Trophoblast cell (in vitro differentiated cells and primary cell): ENCODE results near the gene ACLY.
A peak's percentile ranks its signal among the peaks of the same experiment; 100 is the strongest.

ENCODE experiments used
- DNase-seq, 2 donors: peaks; one replicate each; pipeline ENCODE4 v3.0.0-alpha.2; 2016
- H2AFZ ChIP-seq: 2 replicates; pipeline ENCODE4 v1.6.1; 2013; ENCODE audit warnings: low read length, moderate library complexity, mild to moderate bottlenecking; ENCODE audit not compliant: insufficient read depth, poor library complexity
- H2AK5ac ChIP-seq: 2 replicates; pipeline ENCODE4 v1.6.1; 2013; ENCODE audit warnings: mild to moderate bottlenecking, low read length
- H2BK120ac ChIP-seq: 2 replicates; pipeline ENCODE4 v1.6.1; 2013; ENCODE audit warnings: low read length, mild to moderate bottlenecking, moderate library complexity; ENCODE audit not compliant: insufficient read depth, poor library complexity
- H2BK12ac ChIP-seq: 2 replicates; pipeline ENCODE4 v1.6.1; 2013; ENCODE audit warnings: mild to moderate bottlenecking, low read length, moderate library complexity
- H2BK5ac ChIP-seq: 2 replicates; pipeline ENCODE4 v1.6.1; 2013; ENCODE audit warnings: low read length, low read depth, moderate library complexity, mild to moderate bottlenecking; ENCODE audit not compliant: poor library complexity
- H3K14ac ChIP-seq: 2 replicates; pipeline ENCODE4 v1.6.1; 2013; ENCODE audit warnings: mild to moderate bottlenecking, low read length
- H3K18ac ChIP-seq: 2 replicates; pipeline ENCODE4 v1.6.1; 2013; ENCODE audit warnings: mild to moderate bottlenecking, low read length
- H3K23ac ChIP-seq: 2 replicates; pipeline ENCODE4 v1.6.1; 2013; ENCODE audit warnings: low read length
- H3K27ac ChIP-seq: 2 replicates; pipeline ENCODE4 v1.5.1; 2013; ENCODE audit warnings: low read depth, mild to moderate bottlenecking, inconsistent platforms, low read length, moderate library complexity
- H3K27me3 ChIP-seq: 2 replicates; pipeline ENCODE4 v1.6.1; 2013; ENCODE audit warnings: inconsistent platforms, mild to moderate bottlenecking, low read length, moderate library complexity; ENCODE audit not compliant: insufficient read depth
- H3K36me3 ChIP-seq, 2 experiments: 1 replicate in 1 of 2; 2 replicates in 1 of 2; pipeline ENCODE4 v1.6.1; 2013; ENCODE audit warnings: low read length in 2 of 2, mild to moderate bottlenecking in 2 of 2, moderate library complexity in 1 of 2; ENCODE audit not compliant: insufficient read depth in 2 of 2, control insufficient read depth in 1 of 2
- H3K4ac ChIP-seq: 2 replicates; pipeline ENCODE4 v1.6.1; 2013; ENCODE audit warnings: low read depth, mild to moderate bottlenecking, low read length, moderate library complexity
- H3K4me1 ChIP-seq, 2 experiments: 1 replicate in 1 of 2; 2 replicates in 1 of 2; pipeline ENCODE4 v1.6.1; 2013; ENCODE audit warnings: low read length in 2 of 2, mild to moderate bottlenecking in 2 of 2, moderate library complexity in 1 of 2; ENCODE audit not compliant: insufficient read depth in 2 of 2, control insufficient read depth in 1 of 2
- H3K4me2 ChIP-seq: 2 replicates; pipeline ENCODE4 v1.6.1; 2013; ENCODE audit warnings: inconsistent platforms, mild to moderate bottlenecking, low read length, moderate library complexity
- H3K4me3 ChIP-seq: 2 replicates; pipeline ENCODE4 v1.5.1; 2013; ENCODE audit warnings: mild to moderate bottlenecking, low read depth, low read length, inconsistent platforms
- H3K79me1 ChIP-seq: one replicate; pipeline ENCODE4 v1.6.1; 2013; ENCODE audit warnings: low read length
- H3K79me2 ChIP-seq: 2 replicates; pipeline ENCODE4 v1.6.1; 2013; ENCODE audit warnings: low read length, mild to moderate bottlenecking; ENCODE audit not compliant: control insufficient read depth, insufficient read depth, poor library complexity
- H3K9ac ChIP-seq: 2 replicates; pipeline ENCODE4 v1.6.1; 2013; ENCODE audit warnings: mild to moderate bottlenecking, low read length
- H3K9me3 ChIP-seq: 2 replicates; pipeline ENCODE4 v1.6.1; 2013; ENCODE audit warnings: low read depth, mild to moderate bottlenecking, control low read depth, inconsistent platforms, low read length; ENCODE audit not compliant: insufficient read depth
- H4K12ac ChIP-seq: 2 replicates; pipeline ENCODE4 v1.6.1; 2013; ENCODE audit warnings: low read depth, mild to moderate bottlenecking, low read length, moderate library complexity
- H4K8ac ChIP-seq: 2 replicates; pipeline ENCODE4 v1.6.1; 2013; ENCODE audit warnings: low read depth, mild to moderate bottlenecking, low read length, moderate library complexity
- H4K91ac ChIP-seq: one replicate; pipeline ENCODE4 v1.6.1; 2013; ENCODE audit warnings: low read depth, mild to moderate bottlenecking, low read length, moderate library complexity
- WGBS: extraction: QIAGEN DNeasy Blood & Tissue Kit; methylation state at CpG from one replicate; pipeline ENCODE4 v1.1.7; 2013; ENCODE audit warnings: missing lambda C conversion rate; ENCODE audit not compliant: insufficient read length, insufficient coverage; ENCODE audit errors: extremely low coverage; 5-methylcytosine and 5-hydroxymethylcytosine counted together

ACLY gene

GRCh38 chr17:41864836-41865595, 53.7 kb downstream of the ACLY start, which contains the start of gene KLHL11:
Gene KLHL11 (minus strand): TSS chr17:41865423. CDS start chr17:41865370, 53 bp downstream.
- peak within 1 kb of the TSS; percentile 76 for H4K12ac ChIP-seq
- no peak within 1 kb of the TSS for H3K23ac ChIP-seq
- peaks cover 13 to 21% of the 10 kb centered on the region in 2 experiments for H3K36me3 ChIP-seq
- H2BK5ac ChIP-seq: peak within 1 kb of the TSS; percentile 81
- peak; percentile 13 to 47 for DNase-seq
- H3K18ac ChIP-seq: peak within 1 kb of the TSS; percentile 22
- H3K4ac ChIP-seq: peak within 1 kb of the TSS; percentile 85
- peak within 1 kb of the TSS; percentile 7 for H2BK12ac ChIP-seq
- peaks cover 6% of the 10 kb centered on the region for H3K79me2 ChIP-seq
- peak within 1 kb of the TSS; percentile 85 for H3K27ac ChIP-seq
- H3K27me3 ChIP-seq: no peaks in the 10 kb centered on the region
- peak within 1 kb of the TSS; percentile 84 for H4K91ac ChIP-seq
- H3K4me1 ChIP-seq: peaks cover 0 to 8% of the 10 kb centered on the region in 2 experiments
- peak within 1 kb of the TSS; percentile 47 for H2BK120ac ChIP-seq
- peak within 1 kb of the TSS; percentile 87 for H4K8ac ChIP-seq
- peak within 1 kb of the TSS; percentile 89 for H3K4me2 ChIP-seq
- peak within 1 kb of the TSS; percentile 52 for H2AFZ ChIP-seq
- H3K14ac ChIP-seq: peak within 1 kb of the TSS; percentile 89
- H3K9ac ChIP-seq: peak within 1 kb of the TSS; percentile 90
- peaks cover 6% of the 10 kb centered on the region for H3K79me1 ChIP-seq
- H2AK5ac ChIP-seq: peak within 1 kb of the TSS; percentile 36
- WGBS: no CpG with 5 or more reads among the region's 90 CpGs
- no peaks in the 10 kb centered on the region for H3K9me3 ChIP-seq
- peak within 1 kb of the TSS; percentile 98 for H3K4me3 ChIP-seq

- Histone ChIP-seq H4K8ac (peak overlapping the region; percentile 87), H3K4ac (peak overlapping the region; percentile 85), H2AFZ (peak overlapping the region; percentile 13), H3K79me1 (peaks cover 6% of the 10 kb centered on the region), H3K27ac (no peak overlapping the region), H3K27me3 (no peaks in the 10 kb centered on the region), H3K4me1 (peaks cover 0 to 10% of the 10 kb centered on the region in 2 experiments), H3K23ac (no peak overlapping the region), H3K36me3 (peaks cover 8 to 15% of the 10 kb centered on the region in 2 experiments), H2AK5ac (no peak overlapping the region), H3K4me2 (peak overlapping the region; percentile 89), H3K4me3 (peak overlapping the region; percentile 98), H2BK5ac (no peak overlapping the region), H3K9me3 (no peaks in the 10 kb centered on the region), H2BK12ac (no peak overlapping the region), H3K18ac (peak overlapping the region; percentile 22), H2BK120ac (no peak overlapping the region), H3K9ac (peak overlapping the region; percentile 90), H4K12ac (no peak overlapping the region), H3K79me2 (peaks cover 6% of the 10 kb centered on the region), H4K91ac (no peak overlapping the region), H3K14ac (no peak overlapping the region)
- WGBS: no CpG with 5 or more reads among the region's 25 CpGs
- DNase-seq: no peak
Observed at GRCh38 chr17:41864498-41864835, 54.3 kb downstream of the ACLY start.

GRCh38 chr17:41863074-41863848, 55.5 kb downstream of the ACLY start:
- H3K4ac ChIP-seq: peak overlapping the region; percentile 4
- H3K36me3 ChIP-seq: peaks cover 6 to 10% of the 10 kb centered on the region in 2 experiments
- H3K9ac ChIP-seq: no peak overlapping the region
- no peak overlapping the region for H3K4me2 ChIP-seq
- H2BK12ac ChIP-seq: no peak overlapping the region
- H4K8ac ChIP-seq: no peak overlapping the region
- H2BK120ac ChIP-seq: no peak overlapping the region
- H3K27me3 ChIP-seq: no peaks in the 10 kb centered on the region
- no peak overlapping the region for H4K12ac ChIP-seq
- H3K23ac ChIP-seq: no peak overlapping the region
- no peak overlapping the region for H3K27ac ChIP-seq
- no CpG with 5 or more reads among the region's 18 CpGs for WGBS
- H3K4me1 ChIP-seq: peaks cover 0 to 10% of the 10 kb centered on the region in 2 experiments
- no peak overlapping the region for H4K91ac ChIP-seq
- no peak overlapping the region for H2BK5ac ChIP-seq
- H3K18ac ChIP-seq: no peak overlapping the region
- no peaks in the 10 kb centered on the region for H3K9me3 ChIP-seq
- no peak overlapping the region for H2AFZ ChIP-seq
- no peak for DNase-seq
- H3K14ac ChIP-seq: no peak overlapping the region
- peaks cover 6% of the 10 kb centered on the region for H3K79me2 ChIP-seq
- no peak overlapping the region for H2AK5ac ChIP-seq
- H3K4me3 ChIP-seq: no peak overlapping the region
- peaks cover 6% of the 10 kb centered on the region for H3K79me1 ChIP-seq

- Histone ChIP-seq H4K12ac (no peak overlapping the region), H3K18ac (no peak overlapping the region), H3K4ac (no peak overlapping the region), H3K14ac (no peak overlapping the region), H3K4me3 (no peak overlapping the region), H3K4me2 (no peak overlapping the region), H4K8ac (no peak overlapping the region), H2BK120ac (no peak overlapping the region), H2AK5ac (no peak overlapping the region), H3K23ac (no peak overlapping the region), H3K79me1 (peaks cover 6% of the 10 kb centered on the region), H2AFZ (no peak overlapping the region), H2BK12ac (no peak overlapping the region), H3K36me3 (peaks cover 0 to 2% of the 10 kb centered on the region in 2 experiments), H3K27ac (no peak overlapping the region), H3K9ac (no peak overlapping the region), H3K4me1 (peaks cover 0 to 10% of the 10 kb centered on the region in 2 experiments), H3K9me3 (no peaks in the 10 kb centered on the region), H3K27me3 (no peaks in the 10 kb centered on the region), H4K91ac (no peak overlapping the region), H3K79me2 (peaks cover 6% of the 10 kb centered on the region), H2BK5ac (no peak overlapping the region)
- WGBS: no CpG with 5 or more reads among the region's 3 CpGs
- DNase-seq: no peak
Observed at GRCh38 chr17:41860254-41860931, 58.4 kb downstream of the ACLY start.
